Myocyte (in vitro differentiated cells): ENCODE data around the gene ARHGAP18. TPM values are rescaled to one million over a fixed set of nuclear protein-coding genes. Genes with fewer than 3 reads are reported as not detected.

Source experiments
- DNase-seq: peaks from one replicate; pipeline ENCODE4 v3.0.0-alpha.2; 2012; ENCODE audit warnings: low read depth
- total RNA-seq: library from RNA; depleted of rRNA; stranded (reverse); fragments of >200 nt; gene quantifications from 2 replicates; pipeline ENCODE4 v1.2.3, GENCODE V29; 2014

ARHGAP18 gene
- total RNA-seq, 1 donor from 2014 or later, result 17.1 TPM

GRCh38 chr6:129645830-129646579 lies 64.0 kb downstream of the ARHGAP18 start:
- no peak for DNase-seq

- DNase-seq, result no peak
Measured at GRCh38 chr6:129645106-129645829, 64.7 kb downstream of the ARHGAP18 start.

GRCh38 chr6:129644567-129645015 lies 65.4 kb downstream of the ARHGAP18 start:
- no peak for DNase-seq

GRCh38 chr6:129643968-129644367 lies 66.0 kb downstream of the ARHGAP18 start:
- DNase-seq, result no peak

GRCh38 chr6:129643176-129643575 lies 66.8 kb downstream of the ARHGAP18 start:
- DNase-seq, result no peak

- no peak for DNase-seq
Measured at GRCh38 chr6:129642322-129642721, 67.7 kb downstream of the ARHGAP18 start.

GRCh38 chr6:129641344-129641743 lies 68.6 kb downstream of the ARHGAP18 start:
- peak; percentile 39 for DNase-seq

GRCh38 chr6:129638686-129639085 lies 71.3 kb downstream of the ARHGAP18 start:
- no peak for DNase-seq

- DNase-seq, result no peak
Measured at GRCh38 chr6:129638055-129638684, 71.8 kb downstream of the ARHGAP18 start.

GRCh38 chr6:129637340-129638054 lies 72.5 kb downstream of the ARHGAP18 start:
- no peak for DNase-seq

- DNase-seq, result no peak
Measured at GRCh38 chr6:129635396-129636130, 74.4 kb downstream of the ARHGAP18 start.

GRCh38 chr6:129634411-129635230 lies 75.4 kb downstream of the ARHGAP18 start:
- peak; percentile 61 for DNase-seq

GRCh38 chr6:129633529-129633928 lies 76.4 kb downstream of the ARHGAP18 start:
- DNase-seq, result no peak

GRCh38 chr6:129632172-129632613 lies 77.8 kb downstream of the ARHGAP18 start:
- DNase-seq, result peak; percentile 52

GRCh38 chr6:129631070-129631469 lies 78.9 kb downstream of the ARHGAP18 start:
- no peak for DNase-seq

GRCh38 chr6:129630596-129630995 lies 79.4 kb downstream of the ARHGAP18 start:
- DNase-seq, result no peak

- no peak for DNase-seq
Measured at GRCh38 chr6:129628101-129628815, 81.7 kb downstream of the ARHGAP18 start.

GRCh38 chr6:129624488-129624887 lies 85.5 kb downstream of the ARHGAP18 start:
- no peak for DNase-seq
